ENCODE data around the gene ANKRD10.

ANKRD10 gene

DNA sequence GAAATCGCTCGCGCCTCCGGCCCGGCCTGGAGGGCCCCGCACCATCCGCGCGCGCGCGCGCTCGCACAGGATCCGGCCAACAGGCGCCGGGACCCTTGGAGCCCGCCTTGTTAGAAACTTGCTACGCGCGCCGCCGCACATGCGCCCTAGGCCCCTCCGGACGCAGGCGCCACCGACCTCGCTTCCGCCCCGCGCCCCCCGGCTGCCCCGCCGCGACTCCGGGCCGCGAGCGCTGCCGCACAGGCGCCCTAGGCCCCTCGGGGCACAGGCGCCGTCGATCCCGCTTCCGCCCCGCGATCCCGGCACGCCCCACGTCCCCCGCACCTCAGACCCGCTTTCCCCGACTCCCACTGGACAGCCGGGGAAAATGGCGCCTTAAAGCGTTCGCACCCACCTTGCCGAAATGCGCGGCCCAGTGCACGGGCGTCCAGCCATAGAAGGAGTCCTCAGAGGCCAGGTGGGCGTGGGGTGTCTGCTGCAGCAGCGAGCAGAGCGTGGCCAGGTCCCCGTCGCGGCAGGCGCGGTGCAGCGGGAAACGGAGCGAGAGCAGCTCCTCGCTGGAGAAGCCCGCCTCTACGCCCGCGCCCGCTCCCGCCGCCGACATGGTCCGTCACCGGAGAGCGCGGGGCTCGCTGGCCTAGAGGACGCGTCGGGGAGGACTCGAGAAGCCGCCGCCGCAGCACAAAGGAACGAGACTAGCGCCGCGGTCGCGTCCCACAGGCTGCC, 375 bp downstream of the ANKRD10 start:
- peak; percentile 58 for DNase-seq (ENCODE audit: low spot score)

DNA sequence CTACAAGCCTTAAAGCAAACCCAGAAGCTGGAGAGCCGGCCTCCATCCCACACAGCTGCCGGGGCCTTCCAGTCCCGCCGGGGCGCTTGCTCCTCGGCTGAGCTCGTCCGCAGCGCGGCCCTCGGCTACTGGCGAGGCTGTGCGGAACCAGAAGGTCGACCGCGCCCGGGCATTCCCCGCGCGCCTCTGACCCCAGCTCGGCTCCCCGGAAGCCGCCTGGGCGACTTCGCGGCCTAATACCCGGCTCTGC, 863 bp downstream of the ANKRD10 start:
- no peak for DNase-seq (ENCODE audit: low spot score)

DNA sequence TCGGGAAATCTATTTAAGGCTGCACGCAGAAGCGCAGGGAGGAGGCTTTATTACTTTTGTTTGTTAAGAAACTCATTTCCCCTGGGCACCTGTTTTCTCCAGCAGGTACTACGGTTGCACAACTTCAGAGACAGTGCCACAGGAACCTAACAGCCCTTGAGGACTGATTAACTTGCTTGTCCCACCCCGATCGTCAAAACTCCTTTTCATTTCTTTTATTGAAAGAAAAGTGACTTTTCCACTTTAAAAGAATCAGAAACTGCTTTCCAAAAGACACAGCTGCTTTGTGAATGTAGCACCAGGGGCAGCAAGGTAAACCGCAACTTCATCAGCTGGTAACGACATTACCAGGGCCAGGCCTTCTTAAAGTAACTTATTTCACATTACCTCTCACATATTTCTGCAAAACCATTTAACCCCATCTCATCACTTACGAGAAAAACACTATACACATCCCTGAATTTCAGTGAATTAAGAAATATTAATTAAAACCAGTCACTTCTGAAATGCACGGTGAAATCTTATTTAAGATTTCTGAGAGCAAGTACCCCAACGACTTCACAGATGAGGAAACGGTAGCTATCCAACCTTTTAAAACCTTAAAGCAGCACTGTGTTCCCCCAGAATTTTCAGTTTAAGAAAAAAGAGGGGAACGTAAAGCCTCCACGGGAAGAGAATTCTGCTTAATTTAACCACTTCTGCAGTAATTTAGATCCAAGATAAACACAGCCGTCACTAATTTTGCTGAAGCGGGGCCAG, 1.4 kb downstream of the ANKRD10 start:
- DNase-seq (ENCODE audit: low spot score) = peak; percentile 17

DNA sequence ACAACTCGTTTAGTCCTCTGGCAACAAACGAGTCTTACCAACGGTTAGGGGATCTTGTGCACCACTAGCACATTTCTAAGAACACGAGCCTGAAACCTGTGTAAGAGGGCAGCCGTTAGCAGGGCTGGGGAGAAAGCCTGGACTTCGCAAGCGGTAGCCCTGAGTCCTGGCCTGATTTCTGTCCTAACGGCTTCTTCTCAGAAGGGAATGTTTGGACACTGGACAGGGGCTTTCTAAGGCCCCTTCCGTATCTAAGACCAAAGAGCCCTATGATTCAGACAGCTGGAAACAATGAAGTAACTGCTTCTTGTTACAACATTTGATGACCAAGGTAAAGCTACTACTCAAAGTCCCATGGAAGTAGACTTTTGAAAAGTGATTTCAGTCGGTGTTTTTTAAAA, 2.2 kb downstream of the ANKRD10 start:
- DNase-seq (ENCODE audit: low spot score) = peak; percentile 26

DNA sequence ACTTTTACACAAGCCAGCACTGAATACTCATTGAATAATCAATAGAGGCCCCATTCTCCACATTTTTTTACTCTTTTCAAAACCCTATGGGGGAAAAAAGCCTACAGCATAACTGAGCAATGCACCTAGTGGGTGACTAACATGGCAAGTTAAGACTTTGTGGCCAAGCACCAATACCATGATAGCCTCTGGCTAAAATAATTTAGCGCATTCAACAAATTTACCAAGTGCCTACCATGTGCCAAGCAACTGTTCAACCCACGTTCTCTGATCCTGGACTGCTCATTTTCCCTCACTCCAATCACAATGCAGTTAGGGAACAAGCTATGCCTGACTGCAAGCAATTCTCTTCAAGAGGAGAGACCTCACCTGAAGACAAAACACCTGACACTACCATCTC, 3.0 kb downstream of the ANKRD10 start:
- no peak for DNase-seq (ENCODE audit: low spot score)

DNA sequence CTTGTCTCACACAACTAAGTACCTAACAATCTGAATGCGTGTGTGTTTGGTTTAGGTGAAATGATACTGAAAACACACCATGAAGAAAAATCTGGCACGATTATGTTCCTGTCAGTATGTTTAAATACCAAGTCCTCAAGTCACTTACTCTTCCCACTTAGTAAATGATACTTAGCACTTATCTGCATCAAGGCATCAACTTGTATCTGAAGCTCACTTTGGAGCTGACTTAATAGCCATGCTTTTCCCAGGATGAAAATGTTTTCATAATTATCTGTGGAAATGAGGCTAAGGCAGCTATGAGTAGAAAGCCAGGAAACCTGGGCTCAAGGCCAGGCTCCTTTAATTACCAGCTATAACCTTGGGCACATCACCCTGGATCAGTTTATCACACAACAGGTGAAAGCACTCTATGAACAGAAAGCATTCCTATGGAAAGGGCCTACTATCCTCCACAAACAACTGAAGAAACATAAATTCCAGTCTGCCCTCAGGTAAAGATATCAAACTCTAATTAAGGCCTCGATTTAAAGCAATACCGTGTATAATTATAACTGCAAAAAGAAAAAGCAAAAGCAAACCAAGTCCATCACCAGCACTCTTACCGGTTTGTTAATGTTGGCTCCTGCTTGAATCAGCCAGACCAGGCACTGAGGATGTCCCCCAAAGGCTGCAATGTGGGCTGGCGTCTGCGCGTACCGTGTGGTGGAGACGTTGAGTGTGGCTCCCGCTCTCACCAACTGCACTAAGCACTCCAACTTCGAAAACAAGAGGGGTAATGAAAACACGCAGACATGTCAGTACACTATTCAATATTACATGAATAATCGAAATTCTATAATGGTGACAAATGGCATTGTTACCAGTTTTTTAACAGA, 4.6 kb downstream of the ANKRD10 start:
- no peak for DNase-seq (ENCODE audit: low spot score)

DNA sequence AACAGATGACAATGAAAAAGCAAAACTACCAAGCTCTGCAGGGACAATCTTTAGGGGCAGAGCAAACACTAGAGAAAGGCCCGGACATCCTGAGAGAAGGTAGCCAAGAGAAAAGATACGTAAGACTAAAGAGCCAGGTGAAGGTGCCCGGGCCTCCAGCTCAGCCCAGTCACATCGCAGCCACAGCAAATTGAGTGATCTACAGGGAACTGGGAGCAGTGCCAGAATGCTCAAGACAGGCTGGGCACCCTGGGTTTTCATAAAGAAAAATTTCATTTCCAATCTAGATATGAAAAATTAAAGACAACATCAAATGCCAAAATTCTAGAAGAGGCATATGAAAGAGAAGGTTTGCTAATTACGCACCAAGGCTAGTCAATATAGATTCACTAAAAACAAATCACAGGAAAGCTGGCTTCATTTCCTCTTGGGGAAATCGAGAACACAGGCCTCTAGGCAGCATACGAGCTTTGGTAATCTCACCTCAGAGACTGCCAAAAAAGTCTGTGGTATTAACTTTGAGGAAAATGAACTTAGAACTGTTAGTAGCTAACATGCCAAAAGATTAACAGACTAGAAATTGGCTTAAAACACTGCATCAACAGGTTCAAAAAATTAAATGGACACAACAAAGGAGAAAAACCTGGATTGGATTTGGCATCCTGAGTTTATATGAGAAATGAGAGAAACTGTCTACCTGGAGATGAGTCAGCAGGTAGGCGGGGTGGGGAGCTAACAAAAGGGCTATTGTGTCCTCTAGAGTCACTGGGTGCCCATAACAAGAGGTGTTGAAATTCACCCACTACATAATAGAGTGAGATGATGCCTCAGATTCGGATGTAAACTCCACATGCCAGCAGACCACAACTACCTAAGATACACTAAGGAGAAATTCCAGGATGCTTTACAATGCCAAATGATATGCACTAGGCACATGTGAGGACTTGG, 6.6 kb downstream of the ANKRD10 start:
- no peak for DNase-seq (ENCODE audit: low spot score)

DNA sequence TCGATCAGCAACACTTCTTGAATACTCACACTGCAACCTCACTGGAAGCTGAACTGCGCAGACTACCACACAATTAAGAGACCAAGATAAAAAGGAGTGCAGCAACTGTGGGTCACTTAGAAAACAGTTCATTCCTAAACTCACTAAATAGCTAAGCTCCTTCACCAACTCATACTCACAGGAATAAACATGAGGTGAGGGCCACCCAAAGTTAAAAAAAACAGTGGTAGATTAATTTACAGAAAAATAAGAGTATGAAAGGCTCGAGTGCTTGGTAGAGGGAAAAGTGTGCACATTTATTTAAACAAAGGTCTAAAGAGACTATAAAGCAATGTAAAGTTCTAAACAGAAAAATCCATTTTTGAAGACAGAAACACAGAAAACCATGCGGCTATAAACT, 7.6 kb downstream of the ANKRD10 start:
- no peak for DNase-seq (ENCODE audit: low spot score)

DNA sequence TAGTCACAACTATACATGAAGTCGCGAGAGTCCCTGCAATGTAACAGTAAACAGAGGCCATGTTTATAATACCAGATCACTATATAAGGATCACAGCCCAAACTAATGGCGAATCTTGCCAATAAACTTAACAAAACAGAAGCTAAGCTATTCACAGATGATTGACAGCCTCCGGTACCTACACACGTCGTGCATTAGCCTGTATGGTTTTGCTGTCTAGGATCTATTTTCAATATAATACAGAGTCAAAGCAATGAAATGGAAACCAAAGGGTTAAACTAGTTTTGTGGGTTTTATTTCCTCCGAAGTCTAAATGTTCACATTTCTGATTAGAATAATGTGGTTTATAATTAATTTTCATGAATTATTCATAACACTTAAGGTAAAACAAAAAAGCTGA, 10.1 kb downstream of the ANKRD10 start:
- no peak for DNase-seq (ENCODE audit: low spot score)

DNA sequence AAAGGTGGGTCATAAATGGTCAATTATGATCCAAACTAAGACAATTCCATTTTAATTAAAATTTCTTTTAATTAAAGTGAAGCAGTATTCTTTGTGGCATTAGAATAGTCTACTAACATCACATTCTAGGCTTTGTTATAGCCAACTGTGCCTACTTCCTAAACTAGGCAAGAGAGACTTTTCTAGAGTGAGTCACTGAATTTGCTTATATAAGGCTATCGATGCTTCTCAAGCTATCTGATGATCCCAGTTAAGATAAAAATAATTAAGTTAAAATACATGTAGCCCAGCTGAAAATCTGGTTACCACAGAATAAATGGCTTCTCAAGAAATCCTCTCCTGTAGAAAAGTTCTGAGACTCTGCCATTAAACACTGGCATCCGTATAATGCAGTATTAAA, 12.5 kb downstream of the ANKRD10 start:
- no peak for DNase-seq (ENCODE audit: low spot score)

DNA sequence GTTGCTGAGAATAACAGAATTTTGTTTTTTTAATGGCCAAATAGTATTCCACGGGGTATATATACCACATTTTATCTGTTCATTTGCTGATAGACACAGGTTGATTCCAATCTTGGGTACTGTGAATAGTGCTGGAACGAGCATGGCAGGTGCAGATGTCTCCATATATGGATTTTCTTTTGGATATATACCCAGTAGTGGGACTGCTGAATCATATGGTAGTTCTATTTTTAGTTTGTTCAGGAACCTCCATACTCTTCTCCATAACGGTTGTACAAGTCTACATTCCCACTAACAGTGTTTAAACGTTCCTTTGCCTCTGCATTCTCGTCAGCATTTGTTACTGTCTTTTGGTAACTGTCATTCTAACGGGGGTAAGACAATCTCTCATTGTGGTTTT, 17.3 kb downstream of the ANKRD10 start:
- no peak for DNase-seq (ENCODE audit: low spot score)

DNA sequence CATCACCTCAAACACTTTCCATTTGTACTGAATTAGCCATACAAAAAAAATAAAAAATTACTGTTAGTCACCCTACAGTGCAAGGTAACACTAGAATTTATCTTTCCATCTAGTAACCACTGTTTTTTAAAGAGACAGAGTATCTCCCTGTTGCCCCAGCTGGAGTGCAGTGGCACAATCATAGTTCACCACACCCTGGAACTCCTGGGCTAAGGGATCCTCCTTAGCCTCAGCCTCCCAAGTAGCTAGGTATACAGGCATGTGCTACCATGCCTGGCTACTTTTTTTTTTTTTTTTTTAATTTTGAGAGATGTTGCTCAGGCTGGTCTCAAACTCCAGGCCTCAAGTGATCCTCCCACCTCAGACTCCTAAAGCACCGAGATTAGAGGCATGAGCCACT, 17.9 kb downstream of the ANKRD10 start:
- no peak for DNase-seq (ENCODE audit: low spot score)

DNA sequence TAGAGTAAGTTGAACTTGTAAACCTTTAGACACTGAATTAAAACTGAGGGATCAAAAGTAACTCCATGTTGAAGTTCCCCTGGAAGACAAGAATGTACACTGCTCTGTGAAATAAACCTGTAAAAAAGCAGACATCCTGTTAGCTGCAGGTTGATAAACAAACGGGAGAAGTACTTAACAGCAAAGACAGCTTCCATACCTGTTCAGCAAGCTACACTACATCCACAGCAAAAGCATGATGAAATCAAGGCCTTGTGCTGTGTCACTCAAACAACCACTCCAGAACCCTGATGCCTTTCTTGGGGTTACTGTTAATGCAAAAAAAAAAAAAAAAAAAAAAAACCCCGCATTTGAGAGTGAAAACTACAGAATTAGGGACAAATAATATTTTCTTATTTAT, 20.8 kb downstream of the ANKRD10 start:
- DNase-seq (ENCODE audit: low spot score) = no peak

DNA sequence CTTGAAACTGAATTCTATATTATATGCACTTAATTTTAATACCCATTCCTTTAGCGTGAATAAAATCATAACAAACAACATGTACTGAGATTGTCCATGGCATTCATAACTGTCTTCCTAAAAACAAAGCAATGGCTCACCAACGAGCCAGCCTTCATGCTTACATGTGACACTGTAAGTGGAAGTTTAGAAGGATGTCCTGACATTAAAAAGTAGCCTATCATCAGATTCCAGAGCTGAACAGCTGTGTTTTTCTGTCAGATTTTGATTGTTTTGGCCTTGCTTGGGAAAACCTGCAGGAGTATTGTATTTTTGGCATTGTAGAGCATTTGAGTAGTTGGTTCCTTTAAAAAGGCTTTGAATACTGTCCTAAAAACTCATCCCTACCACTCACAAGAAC, 21.3 kb downstream of the ANKRD10 start:
- DNase-seq (ENCODE audit: low spot score) = no peak

DNA sequence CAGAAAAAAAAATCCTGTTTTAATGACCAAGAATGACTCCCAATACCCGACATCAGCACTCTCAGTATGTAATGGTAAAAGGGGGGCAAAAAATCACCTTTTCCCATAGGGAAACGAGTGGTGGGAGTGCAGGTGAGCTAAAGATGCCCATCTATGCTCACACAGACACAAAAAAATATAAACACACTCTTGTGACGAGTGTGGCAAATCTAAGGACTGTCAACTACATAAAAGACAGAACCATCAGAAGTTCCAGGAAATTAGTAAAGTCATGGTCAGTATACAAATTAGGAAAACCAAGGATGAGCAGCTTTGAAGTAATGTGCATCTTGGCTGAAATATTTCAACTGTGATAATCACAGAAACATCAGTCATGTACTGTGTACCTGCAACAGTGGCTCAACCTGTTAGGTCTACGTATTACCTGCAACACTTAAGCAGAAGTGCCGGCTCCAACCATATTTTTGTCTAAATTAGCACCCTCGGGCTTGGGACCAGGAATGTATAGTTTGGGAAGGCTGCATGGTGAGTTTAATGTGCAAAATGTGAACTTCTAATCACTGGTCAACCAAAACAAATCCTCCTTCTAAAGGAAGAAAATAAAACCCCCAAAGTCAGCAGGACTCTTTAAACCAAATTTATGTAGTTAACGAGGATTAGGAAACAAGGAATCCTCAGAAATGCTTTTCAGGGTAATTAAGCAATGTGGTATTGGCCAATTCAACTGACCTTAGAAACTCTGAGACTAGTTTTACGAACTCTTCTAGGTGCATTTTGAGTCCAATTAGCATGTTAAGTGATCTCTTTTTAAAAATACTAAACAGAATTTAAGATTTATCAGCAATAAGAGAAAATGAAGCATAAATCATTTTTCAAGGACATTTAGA, 24.3 kb downstream of the ANKRD10 start:
- no peak for DNase-seq (ENCODE audit: low spot score)

DNA sequence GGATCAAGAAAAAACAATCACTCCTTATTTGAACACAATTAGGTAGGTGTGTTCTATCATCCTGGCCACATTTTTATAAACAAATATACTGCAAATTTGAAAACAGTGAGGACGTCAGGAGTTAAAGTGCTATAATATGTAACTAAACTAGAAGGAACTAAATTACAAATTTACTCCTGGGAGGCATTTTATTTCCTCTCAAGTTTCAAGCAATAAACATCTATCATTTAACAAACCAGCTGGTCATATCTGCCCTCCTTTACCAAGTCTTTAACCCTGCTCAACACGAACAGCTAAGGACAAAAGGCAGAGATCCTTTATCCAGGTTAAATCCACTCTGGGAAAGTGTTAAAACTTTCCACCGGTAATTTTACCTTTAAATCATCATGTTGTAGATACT, 26.5 kb downstream of the ANKRD10 start:
- no peak for DNase-seq (ENCODE audit: low spot score)

DNA sequence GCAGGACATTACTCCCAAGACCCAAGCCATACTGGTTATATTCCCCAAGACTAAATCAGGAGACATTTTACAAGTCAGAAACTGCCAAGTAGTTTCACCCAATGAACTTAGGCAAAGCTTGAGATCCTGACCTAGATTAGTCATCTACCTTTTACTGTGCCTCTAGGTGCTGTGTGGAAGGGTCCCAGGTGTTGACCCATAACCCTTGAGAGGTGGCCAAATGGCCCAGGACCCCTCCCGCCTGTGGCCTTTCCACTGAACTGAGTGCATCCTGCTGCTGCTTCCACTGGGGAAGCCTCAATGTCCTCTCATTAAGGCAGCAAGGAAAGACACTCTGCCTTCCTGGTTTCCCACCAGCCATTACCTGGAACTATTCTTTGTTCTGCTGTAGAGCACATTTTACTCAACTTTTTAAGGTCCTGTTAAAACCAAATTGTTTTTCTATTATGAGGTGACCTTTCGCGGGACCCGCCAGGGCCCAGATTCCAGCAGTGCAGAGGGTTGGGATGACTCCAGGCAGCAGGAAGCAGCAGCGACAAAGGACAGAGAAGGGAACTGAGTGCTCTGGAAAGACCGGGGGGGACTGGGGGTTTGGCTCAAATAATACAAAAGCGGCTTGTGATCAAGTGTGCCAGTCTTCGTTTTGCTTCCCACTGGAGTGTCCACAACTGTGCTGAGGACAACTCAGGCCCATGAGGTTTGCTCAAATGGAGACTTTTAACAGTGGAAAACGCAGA, 27.1 kb downstream of the ANKRD10 start:
- no peak for DNase-seq (ENCODE audit: low spot score)

DNA sequence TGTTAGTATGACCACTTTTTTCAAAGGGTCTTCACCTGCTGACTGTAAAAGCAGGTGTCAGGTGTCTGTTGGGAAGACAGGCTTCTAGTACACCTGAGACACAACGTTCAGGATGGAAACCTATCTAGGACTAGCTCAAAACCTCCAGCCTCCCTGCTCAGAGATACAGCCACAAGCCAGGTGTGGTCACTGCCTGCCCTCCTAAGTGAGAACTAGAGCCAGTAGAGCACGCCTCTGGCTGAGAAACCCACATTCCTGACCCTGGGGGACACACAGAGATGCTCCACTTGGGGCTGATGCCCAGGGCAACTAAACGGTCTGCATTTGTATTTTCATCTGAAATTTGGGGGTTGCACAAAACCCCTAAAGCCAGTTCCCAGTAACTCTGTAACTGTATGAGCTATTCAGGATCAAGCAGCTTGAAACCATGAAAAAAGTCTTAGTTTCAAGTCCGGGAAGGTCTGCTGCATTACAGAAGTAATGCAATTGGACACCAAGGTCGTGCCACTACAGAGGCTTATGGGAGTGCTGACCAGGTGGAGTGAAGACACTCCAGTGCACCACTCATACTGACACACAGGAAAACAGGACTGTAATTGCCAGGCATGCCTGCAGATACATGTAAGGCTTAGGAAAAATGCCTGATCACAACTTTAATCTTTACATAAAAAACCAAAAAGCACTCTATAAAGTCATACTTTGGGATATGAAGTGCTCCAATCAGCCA, 27.8 kb downstream of the ANKRD10 start:
- no peak for DNase-seq (ENCODE audit: low spot score)
